Muscle layer of colon (tissue), 2 donors: ENCODE results near the gene MBOAT7.
"Not testable (repeated sequence)": the region's sequence is repeated elsewhere in the genome, so short reads cannot be mapped to it uniquely, and the experiment has no call there.

Experiments used
- H3K27ac ChIP-seq: one replicate; pipeline ENCODE4 v1.7.0; 2013; ENCODE audit warnings: low read depth, mild to moderate bottlenecking, low read length, moderate library complexity
- H3K27me3 ChIP-seq, 2 donors: one replicate each; pipeline ENCODE4 v1.7.0; 2013; ENCODE audit warnings: low read length in 2 of 2, mild to moderate bottlenecking in 2 of 2; ENCODE audit not compliant: insufficient read depth in 2 of 2, control insufficient read depth in 1 of 2
- H3K36me3 ChIP-seq: one replicate; pipeline ENCODE4 v1.7.0; 2013; ENCODE audit warnings: mild to moderate bottlenecking, low read length; ENCODE audit not compliant: insufficient read depth
- H3K4me1 ChIP-seq: one replicate; pipeline ENCODE4 v1.7.0; 2013; ENCODE audit warnings: mild to moderate bottlenecking, low read length; ENCODE audit not compliant: insufficient read depth
- H3K4me3 ChIP-seq, 2 donors: one replicate each; pipeline ENCODE4 v1.7.0; 2013; ENCODE audit warnings: low read length in 2 of 2, low read depth in 1 of 2, mild to moderate bottlenecking in 1 of 2, moderate library complexity in 1 of 2
- H3K9ac ChIP-seq: one replicate; pipeline ENCODE4 v1.7.0; 2013; ENCODE audit warnings: low read length
- H3K9me3 ChIP-seq: one replicate; pipeline ENCODE4 v1.7.0; 2013; ENCODE audit warnings: mild to moderate bottlenecking, low read length
- donor health status: abdominal sarcoma.
- donor health status: Adenocarcinoma of cecum.

MBOAT7 gene

GRCh38 chr19:54218960-54219661 is 29.7 kb upstream of the MBOAT7 start:
- H3K36me3 ChIP-seq = no peaks in the 10 kb centered on the region
- no peaks in the 10 kb centered on the region for H3K4me1 ChIP-seq
- no peak overlapping the region for H3K4me3 ChIP-seq
- no peak overlapping the region for H3K9ac ChIP-seq
- no peaks in the 10 kb centered on the region for H3K27me3 ChIP-seq
- no peak overlapping the region for H3K27ac ChIP-seq
- no peaks in the 10 kb centered on the region for H3K9me3 ChIP-seq

DNA sequence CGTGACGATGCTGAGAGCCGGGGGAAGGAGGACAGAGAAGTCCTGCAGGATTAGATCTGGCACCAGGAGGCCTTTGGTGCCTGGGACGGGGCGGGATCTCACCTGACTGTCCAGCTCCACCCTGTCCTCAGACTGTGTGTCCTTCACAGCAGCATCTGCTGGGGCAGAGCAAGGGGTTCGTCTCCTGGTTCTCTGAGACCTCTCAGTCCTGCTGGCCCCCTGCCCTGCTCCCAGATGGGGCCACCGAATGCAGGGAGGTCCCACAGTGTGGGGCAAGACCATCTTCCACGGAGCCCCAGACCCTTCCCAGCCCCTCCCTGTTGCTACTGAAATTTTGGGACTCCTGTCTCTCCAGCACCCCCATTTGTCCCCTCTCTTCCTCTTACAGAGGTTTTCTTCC is 28.9 kb upstream of the MBOAT7 start:
- Histone ChIP-seq H3K27me3 (no peaks in the 10 kb centered on the region), H3K9ac (no peak overlapping the region), H3K4me1 (no peaks in the 10 kb centered on the region), H3K36me3 (no peaks in the 10 kb centered on the region), H3K9me3 (no peaks in the 10 kb centered on the region), H3K4me3 (no peak overlapping the region), H3K27ac (no peak overlapping the region)

DNA sequence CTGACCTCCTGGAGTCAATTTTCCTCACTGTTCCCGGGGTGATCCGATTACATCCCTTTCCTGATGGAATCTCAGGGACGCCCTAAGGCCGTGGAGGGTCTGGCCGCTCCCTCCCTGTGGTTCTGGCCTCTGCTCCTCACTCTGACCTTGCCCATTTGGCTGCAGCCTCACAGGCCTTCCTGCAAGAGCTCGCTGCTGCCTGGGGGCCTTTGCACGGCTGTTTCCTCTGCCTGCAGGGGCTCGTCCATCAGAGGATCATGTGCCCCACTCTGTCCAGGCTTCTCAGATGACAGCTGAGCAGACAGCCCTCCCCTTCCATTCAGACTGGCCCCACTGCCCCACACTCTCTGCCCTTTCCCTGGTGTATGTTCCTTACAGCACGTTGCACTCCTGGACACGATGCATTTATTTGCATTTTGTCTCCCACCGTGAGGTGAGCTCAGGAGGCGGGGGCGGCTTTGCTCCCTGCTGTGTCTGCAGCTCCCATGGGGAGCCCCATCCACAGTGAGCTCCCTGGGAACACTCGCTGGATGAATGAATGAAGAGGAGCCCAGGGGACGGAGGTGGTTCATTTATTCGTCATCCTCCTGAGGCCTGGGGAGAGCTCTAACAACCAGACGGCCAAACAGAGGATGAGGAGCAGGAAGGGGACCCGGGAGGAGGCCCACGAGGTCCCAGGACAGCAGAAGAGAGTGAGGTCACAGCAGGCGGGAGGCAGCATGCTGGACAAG is 28.3 kb upstream of the MBOAT7 start:
- H3K36me3 ChIP-seq, H3K27ac ChIP-seq, H3K27me3 ChIP-seq, H3K4me3 ChIP-seq, H3K4me1 ChIP-seq, H3K9me3 ChIP-seq, H3K9ac ChIP-seq: not testable (repeated sequence)

GRCh38 chr19:54216869-54217268 is 27.5 kb upstream of the MBOAT7 start:
- Histone ChIP-seq H3K27ac (no peak overlapping the region), H3K4me1 (no peaks in the 10 kb centered on the region), H3K4me3 (no peak overlapping the region), H3K9me3 (no peaks in the 10 kb centered on the region), H3K9ac (no peak overlapping the region), H3K27me3 (no peaks in the 10 kb centered on the region), H3K36me3 (no peaks in the 10 kb centered on the region)

- H3K27ac ChIP-seq, H3K9me3 ChIP-seq, H3K27me3 ChIP-seq, H3K9ac ChIP-seq, H3K36me3 ChIP-seq, H3K4me3 ChIP-seq, H3K4me1 ChIP-seq: not testable (repeated sequence)
Observed at GRCh38 chr19:54214734-54215133, 25.4 kb upstream of the MBOAT7 start.

DNA sequence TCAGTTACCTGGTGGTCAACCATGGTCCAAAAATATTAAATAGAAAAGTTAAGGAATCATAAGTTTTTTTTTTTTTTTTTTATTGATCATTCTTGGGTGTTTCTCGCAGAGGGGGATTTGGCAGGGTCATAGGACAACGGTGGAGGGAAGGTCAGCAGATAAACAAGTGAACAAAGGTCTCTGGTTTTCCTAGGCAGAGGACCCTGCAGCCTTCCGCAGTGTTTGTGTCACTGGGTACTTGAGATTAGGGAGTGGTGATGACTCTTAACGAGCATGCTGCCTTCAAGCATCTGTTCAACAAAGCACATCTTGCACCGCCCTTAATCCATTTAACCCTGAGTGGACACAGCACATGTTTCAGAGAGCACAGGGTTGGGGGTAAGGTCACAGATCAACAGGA is 24.8 kb upstream of the MBOAT7 start:
- not testable (repeated sequence) for H3K27ac ChIP-seq, H3K9me3 ChIP-seq, H3K36me3 ChIP-seq, H3K9ac ChIP-seq, H3K27me3 ChIP-seq, H3K4me3 ChIP-seq
- peaks cover 11% of the 10 kb centered on the region for H3K4me1 ChIP-seq

DNA sequence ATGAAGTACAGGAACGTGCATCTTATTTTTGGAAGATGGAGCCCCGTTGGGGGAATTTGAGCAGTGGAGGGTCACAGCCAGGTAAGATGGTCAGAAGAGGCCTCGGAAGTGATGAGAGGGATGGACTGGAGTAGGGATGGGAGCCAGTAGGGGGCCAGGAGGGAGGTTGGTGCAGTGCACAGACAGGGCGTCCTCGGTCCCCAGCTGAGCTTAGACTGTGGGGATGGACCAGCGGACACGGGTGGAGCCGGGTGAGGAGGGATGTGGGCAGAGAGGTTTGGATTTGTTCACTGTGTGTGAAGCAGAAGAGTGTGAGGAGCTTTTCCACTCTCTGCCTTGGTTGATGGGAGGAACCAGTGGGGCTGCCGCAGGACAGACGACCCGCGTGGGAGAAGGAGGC is 21.9 kb upstream of the MBOAT7 start:
- no peak overlapping the region for H3K27ac ChIP-seq
- H3K9me3 ChIP-seq = no peaks in the 10 kb centered on the region
- peaks cover 25% of the 10 kb centered on the region for H3K36me3 ChIP-seq
- peaks cover 25% of the 10 kb centered on the region for H3K4me1 ChIP-seq
- no peak overlapping the region for H3K9ac ChIP-seq
- H3K4me3 ChIP-seq = no peak overlapping the region
- H3K27me3 ChIP-seq = no peaks in the 10 kb centered on the region

DNA sequence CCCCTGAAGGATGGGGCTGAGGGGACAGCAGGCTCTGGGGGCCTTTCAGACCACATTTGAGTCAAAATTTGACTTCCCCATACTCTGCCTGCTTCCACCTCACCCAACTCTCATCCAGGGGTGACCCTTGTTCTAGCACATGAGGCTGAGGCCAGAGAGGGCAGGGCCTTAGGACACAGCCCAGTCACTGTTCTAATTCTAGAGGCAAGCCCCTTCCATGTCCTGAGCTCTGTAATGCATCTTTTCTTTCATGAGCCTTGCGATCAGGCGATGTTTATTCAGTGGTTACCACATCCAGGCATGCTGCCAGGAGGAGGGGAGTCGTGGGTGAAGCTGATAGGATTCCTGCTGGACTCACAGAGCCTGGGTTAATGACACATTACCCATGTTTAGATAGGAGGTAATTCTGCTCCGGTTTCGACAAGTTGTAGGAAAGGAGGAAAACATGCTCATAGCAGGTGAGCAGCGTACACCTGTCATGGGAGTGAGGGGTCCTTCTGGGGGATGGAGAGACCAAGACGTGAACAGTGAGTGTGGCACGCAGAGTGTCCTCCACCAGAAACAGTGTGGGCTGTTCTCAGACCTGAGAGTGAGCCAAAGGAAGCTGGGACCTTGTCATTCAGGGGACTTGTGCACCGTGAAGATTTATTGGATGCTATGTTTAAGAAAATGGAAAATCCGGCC is 20.6 kb upstream of the MBOAT7 start:
- H3K4me3 ChIP-seq = no peak overlapping the region
- H3K36me3 ChIP-seq = peaks cover 33% of the 10 kb centered on the region
- H3K27ac ChIP-seq = peak overlapping the region; percentile 56
- H3K4me1 ChIP-seq = peaks cover 25% of the 10 kb centered on the region
- no peak overlapping the region for H3K9ac ChIP-seq
- no peaks in the 10 kb centered on the region for H3K27me3 ChIP-seq
- H3K9me3 ChIP-seq = no peaks in the 10 kb centered on the region

GRCh38 chr19:54209058-54209810 is 19.9 kb upstream of the MBOAT7 start:
- Histone ChIP-seq H3K27me3 (no peaks in the 10 kb centered on the region), H3K4me1 (peaks cover 25% of the 10 kb centered on the region), H3K9me3 (no peaks in the 10 kb centered on the region), H3K27ac (peak overlapping the region; percentile 56), H3K9ac (no peak overlapping the region), H3K4me3 (no peak overlapping the region), H3K36me3 (peaks cover 40% of the 10 kb centered on the region)

- Histone ChIP-seq H3K9me3 (no peaks in the 10 kb centered on the region), H3K4me1 (peaks cover 28% of the 10 kb centered on the region), H3K4me3 (no peak overlapping the region), H3K9ac (no peak overlapping the region), H3K27me3 (no peaks in the 10 kb centered on the region), H3K36me3 (peaks cover 43% of the 10 kb centered on the region), H3K27ac (peak overlapping the region; percentile 56)
Observed at GRCh38 chr19:54208784-54209057, 19.3 kb upstream of the MBOAT7 start.

DNA sequence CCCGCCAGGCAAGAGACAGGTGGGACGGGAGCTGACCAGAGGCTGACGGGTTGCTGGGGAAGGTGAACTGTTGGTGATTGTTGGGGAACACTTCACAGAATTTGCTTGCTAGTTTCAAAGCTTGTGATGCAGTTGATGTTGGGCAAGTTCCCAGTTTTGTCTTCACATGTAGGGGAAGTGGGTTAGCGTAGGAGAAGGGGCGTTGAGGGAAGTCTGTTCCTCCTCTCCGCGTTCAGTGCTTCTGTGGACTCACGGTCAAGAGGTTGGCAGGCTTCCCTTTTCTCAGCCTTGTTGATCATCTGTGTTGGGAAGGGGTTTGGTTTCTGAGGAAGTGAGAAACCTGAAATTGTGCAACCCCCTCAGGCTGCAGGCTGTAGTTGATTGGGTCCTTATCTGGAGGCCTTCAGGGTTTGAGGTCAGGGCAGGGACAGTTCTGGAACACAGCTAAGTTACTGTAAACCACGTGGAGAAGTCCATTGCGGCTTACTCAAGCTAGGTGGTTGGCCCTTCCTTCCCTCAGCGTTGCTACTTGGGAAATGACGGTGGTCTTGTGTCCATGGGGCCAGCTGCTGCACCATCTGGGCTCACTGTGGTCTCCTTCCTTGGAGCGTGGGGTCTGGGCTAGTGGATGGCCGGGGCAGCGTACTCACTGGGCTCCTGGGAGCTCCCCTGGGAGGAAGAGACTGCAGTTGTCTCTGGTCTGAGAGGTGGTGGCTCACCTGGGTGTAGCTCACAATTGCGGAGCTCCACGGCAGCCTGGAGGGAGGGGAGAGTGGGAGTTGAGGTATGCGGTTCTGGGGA is 18.8 kb upstream of the MBOAT7 start:
- H3K4me3 ChIP-seq = no peak overlapping the region
- H3K36me3 ChIP-seq = peaks cover 49% of the 10 kb centered on the region
- peaks cover 32% of the 10 kb centered on the region for H3K4me1 ChIP-seq
- H3K27me3 ChIP-seq = no peaks in the 10 kb centered on the region
- no peaks in the 10 kb centered on the region for H3K9me3 ChIP-seq
- peak overlapping the region; percentile 24 for H3K27ac ChIP-seq
- no peak overlapping the region for H3K9ac ChIP-seq
